SK-N-SH (cell line): ENCODE results near the gene PIERCE2.

Source experiments
- CHD2 ChIP-seq: fragments of 150-350 bp; IDR thresholded peaks from 2 replicates; pipeline ENCODE4 v1.6.1; 2018; ENCODE audit warnings: low read length; ENCODE audit not compliant: partially characterized antibody
- EP300 ChIP-seq, 2 experiments: IDR thresholded peaks; 2 replicates each; pipeline versions ENCODE4 v1.4.0 to v1.6.1; 2012; ENCODE audit warnings: borderline replicate concordance in 1 of 2, low read depth in 1 of 2, low read length in 1 of 2
- EZH2phosphoT487 ChIP-seq: fragments of 200-600 bp; sonication (generic); IDR thresholded peaks from 2 replicates; pipeline ENCODE4 v1.6.1; 2017; ENCODE audit warnings: low read depth, mixed run types, mild to moderate bottlenecking, antibody characterized with exemption, moderate library complexity, borderline replicate concordance
- FOXM1 ChIP-seq: IDR thresholded peaks from 2 replicates; pipeline ENCODE4 v1.4.0; 2012; ENCODE audit warnings: low read depth, mild to moderate bottlenecking
- MAX ChIP-seq: IDR thresholded peaks from 2 replicates; pipeline ENCODE4 v1.4.0; 2012; ENCODE audit warnings: low read depth
- MXI1 ChIP-seq: IDR thresholded peaks from 2 replicates; pipeline ENCODE4 v1.6.1; 2012; ENCODE audit warnings: mild to moderate bottlenecking, low read depth, low read length, improper control_type of control experiment
- POLR2AphosphoS5 ChIP-seq: IDR thresholded peaks from 2 replicates; pipeline ENCODE4 v1.6.1; 2012; ENCODE audit warnings: low read depth, low read length
- RAD21 ChIP-seq: IDR thresholded peaks from 2 replicates; pipeline ENCODE4 v1.6.1; 2012; ENCODE audit warnings: mild to moderate bottlenecking, low read length
- REST ChIP-seq: IDR thresholded peaks from 2 replicates; pipeline ENCODE4 v1.6.1; 2012; ENCODE audit warnings: mild to moderate bottlenecking, low read depth, low read length, moderate library complexity
- TAF1 ChIP-seq: IDR thresholded peaks from 2 replicates; pipeline ENCODE4 v1.6.1; 2012; ENCODE audit warnings: low read depth, mild to moderate bottlenecking, low read length, moderate library complexity, borderline replicate concordance
- TCF12 ChIP-seq: IDR thresholded peaks from 2 replicates; pipeline ENCODE4 v1.4.0; 2012
- ZBTB33 ChIP-seq: IDR thresholded peaks from 2 replicates; pipeline ENCODE4 v1.4.0; 2012; ENCODE audit warnings: low read depth, borderline replicate concordance
- TF ChIP-seq, protein P1 (sequence below): fragments of 200-600 bp; sonication (generic); IDR thresholded peaks from 2 replicates; pipeline ENCODE4 v1.6.1; 2017; ENCODE audit warnings: antibody characterized with exemption, mild to moderate bottlenecking, moderate library complexity
- TF ChIP-seq, protein P2 (sequence below): IDR thresholded peaks from 2 replicates; pipeline ENCODE4 v1.4.0; 2012; ENCODE audit warnings: low read depth, borderline replicate concordance

- TF ChIP-seq, protein P1, sequence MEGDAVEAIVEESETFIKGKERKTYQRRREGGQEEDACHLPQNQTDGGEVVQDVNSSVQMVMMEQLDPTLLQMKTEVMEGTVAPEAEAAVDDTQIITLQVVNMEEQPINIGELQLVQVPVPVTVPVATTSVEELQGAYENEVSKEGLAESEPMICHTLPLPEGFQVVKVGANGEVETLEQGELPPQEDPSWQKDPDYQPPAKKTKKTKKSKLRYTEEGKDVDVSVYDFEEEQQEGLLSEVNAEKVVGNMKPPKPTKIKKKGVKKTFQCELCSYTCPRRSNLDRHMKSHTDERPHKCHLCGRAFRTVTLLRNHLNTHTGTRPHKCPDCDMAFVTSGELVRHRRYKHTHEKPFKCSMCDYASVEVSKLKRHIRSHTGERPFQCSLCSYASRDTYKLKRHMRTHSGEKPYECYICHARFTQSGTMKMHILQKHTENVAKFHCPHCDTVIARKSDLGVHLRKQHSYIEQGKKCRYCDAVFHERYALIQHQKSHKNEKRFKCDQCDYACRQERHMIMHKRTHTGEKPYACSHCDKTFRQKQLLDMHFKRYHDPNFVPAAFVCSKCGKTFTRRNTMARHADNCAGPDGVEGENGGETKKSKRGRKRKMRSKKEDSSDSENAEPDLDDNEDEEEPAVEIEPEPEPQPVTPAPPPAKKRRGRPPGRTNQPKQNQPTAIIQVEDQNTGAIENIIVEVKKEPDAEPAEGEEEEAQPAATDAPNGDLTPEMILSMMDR = no peak
- no peak for TF ChIP-seq TAF1
- TF ChIP-seq EZH2phosphoT487 = no peak
- no peak for TF ChIP-seq RAD21
- TF ChIP-seq, protein P2, sequence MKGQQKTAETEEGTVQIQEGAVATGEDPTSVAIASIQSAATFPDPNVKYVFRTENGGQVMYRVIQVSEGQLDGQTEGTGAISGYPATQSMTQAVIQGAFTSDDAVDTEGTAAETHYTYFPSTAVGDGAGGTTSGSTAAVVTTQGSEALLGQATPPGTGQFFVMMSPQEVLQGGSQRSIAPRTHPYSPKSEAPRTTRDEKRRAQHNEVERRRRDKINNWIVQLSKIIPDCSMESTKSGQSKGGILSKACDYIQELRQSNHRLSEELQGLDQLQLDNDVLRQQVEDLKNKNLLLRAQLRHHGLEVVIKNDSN = no peak
- TF ChIP-seq REST = no peak
- no peak for TF ChIP-seq MAX
- TF ChIP-seq CHD2 = no peak
- TF ChIP-seq POLR2AphosphoS5 = no peak
- no peak for TF ChIP-seq EP300 (IDR thresholded peaks at IDR 0.05; ENCODE audit: borderline replicate concordance in 1 of 2, low read depth in 1 of 2, low read length in 1 of 2)
- TF ChIP-seq TCF12 = no peak
- TF ChIP-seq ZBTB33 = no peak
- TF ChIP-seq FOXM1 = no peak
- TF ChIP-seq MXI1 = no peak
These were observed 48.0 kb upstream of the PIERCE2 start for GRCh38 chr15:55360256-55360655.
